Stimulated activated CD4-positive, alpha-beta T cell treated with anti-CD3 and anti-CD28 coated beads, Interleukin-15, amount 100 ng/mL, for 24 hours (primary cell): Measurements from ENCODE around the gene MAGI1.

ENCODE experiments used
- DNase-seq: peaks from one replicate; pipeline ENCODE4 v3.0.0-alpha.2; 2020

Gene MAGI1

DNA sequence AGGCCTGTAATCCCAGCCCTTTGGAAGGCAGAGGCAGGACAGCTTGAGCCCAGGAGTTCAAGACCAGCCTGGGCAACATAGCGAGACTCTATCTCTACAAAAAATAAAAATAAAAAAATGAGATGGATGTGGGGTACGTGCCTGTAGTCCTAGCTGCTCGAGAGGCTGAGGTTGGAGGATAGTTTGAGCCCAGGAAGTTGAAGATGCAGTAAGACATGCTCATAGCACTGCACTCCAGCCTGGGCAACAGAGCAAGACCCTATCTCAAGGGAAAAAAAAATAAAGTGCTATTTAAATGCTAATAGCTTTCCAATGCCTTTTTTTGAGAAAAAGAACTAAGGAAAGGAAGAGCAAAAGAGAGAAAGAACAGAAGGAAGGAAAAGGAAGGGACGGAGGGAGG is 94.5 kb downstream of the MAGI1 start:
- DNase-seq, result no peak

DNA sequence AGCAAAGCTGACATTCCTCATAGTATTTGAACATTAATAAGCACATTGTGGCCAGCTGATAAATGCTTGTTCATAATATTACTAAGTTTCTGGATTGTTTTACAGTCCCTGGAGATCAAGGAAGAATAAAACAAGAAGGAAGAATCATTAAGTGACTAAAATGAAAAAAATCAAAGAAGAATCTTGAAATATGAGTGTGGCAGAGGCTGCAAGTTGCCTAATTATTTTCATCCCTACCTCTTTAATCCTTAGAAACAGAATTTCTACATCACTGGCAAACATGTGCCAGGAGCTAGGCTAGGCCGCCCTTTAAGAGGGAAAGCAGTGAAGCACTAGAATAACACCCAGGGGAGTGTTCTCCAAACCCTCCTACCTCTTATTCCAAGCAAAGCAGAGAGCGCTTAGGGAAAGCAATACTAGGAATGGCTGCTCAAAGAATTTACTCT is 98.9 kb downstream of the MAGI1 start:
- no peak for DNase-seq

DNA sequence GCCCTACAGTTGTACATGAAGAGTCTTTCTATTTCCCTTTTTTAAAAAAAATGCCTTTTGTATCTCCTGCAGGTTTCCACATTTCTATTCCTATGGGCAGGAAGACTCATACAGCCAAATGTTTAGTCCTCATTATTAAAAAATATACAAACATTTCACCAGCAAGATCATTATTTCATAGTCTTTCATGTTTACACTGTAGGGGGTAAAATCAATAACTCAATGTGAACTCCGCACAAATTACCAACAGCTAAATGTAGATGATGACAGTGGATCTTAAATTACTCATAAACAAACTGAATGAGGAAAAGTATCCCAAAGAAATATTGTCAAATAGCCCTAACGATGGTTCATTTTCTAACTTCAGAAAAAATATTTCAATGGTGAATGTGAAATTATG is 99.5 kb downstream of the MAGI1 start:
- no peak for DNase-seq

DNA sequence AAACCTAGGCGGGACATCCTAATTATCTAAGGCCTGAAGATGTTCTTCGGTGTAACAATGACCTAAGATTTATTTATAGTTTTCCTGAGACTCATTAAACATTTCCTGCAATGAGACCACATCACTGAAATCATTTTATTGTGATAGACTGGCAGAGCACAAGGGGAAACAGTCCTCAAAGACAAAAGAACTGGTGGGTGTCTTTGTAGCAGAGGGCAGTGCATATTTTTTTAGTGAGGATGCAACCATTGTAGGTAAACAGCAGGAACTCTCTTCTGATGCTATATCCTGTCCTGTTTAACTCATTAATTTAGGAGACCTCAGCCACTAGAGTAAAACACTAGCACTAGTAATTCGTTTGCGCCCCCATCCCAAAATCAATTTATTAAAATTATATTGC is 100.0 kb downstream of the MAGI1 start:
- DNase-seq, result no peak

DNA sequence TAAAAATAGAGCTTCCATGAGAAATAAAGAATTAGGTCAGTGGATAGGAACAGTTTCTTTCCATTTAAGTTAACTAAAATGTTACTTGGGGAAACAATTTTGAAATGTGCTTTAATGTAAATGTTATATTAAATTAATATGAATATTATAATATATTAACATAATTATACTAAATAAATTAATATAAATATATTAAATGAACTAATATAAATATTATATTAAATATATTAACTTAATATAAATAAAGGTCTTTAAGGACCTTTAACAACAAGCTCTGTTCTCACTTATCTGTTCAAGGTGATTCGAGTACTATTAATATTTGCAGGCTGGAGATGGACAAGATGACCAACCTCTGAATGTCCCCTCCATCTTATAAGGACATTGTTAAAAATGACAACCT is 100.6 kb downstream of the MAGI1 start:
- DNase-seq, result no peak

DNA sequence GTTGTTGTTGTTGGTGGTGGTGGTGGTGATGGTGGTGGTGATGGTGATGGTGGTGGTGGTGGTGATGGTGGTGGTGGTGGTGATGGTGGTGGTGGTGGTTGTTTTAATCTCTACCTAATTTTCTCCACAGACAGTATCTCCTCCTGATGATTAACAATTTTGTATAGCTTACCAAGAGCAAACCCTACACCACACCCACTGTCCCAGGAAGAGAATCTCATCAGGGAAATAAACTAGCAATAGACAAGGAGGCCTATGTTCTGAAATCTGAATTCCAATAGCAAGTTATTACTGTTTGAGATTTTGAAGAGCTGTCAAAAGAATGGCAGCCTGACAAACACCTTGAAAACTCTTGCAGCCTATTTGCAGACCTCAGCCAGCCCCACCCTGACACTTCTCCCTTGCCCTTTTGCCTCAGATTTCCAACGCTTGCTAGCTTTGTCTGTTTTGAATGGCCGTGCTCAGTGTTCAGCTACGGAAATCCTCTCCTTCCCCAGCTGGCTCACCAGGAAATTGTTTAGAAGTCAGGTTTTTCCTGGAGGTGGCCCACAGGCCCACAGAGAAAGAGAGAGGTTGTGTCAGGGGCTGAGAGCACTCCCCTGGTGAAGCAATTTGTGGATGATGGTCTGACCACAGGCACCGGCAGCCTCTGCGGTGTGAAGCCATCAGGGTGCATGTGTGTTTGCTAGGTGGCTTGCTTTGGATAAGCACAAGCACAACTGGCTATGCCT is 101.6 kb downstream of the MAGI1 start:
- DNase-seq, result no peak

DNA sequence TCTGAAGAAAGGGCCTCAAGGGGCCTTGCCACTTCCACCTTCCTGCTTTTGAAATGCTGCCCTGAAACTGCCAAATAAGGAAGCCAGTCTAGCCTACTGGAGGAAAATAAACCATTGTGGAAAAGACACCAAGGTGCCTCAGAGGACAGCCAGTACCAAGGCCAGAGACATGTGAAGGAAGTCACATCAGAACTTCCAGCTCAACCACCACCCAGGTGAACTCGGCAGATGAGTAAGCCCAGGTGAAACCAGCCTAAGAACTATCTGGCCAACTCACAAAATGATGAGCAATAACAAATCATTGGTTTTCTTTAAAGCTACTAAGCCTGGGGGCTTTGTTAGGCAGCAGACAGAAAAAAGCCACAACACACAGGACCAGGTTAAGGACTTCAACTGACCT is 103.0 kb downstream of the MAGI1 start:
- DNase-seq, result no peak

DNA sequence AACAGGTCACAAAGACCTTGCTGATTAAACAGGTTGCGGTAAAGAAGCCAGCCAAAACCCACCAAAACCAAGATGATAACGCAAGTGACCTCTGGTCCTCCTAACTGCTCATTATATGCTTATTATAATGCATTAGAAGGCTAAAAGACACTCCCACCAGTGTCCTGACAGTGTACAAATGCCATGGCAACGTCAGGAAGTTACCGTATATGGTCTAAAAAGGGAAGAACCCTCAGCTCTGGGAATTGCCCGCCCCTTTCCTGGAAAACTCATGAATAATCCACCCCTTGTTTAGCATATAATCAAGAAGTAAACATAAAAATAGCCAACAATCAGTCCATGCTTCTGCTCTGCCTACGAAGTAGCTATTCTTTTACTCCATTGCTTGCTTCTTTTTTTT is 108.1 kb downstream of the MAGI1 start:
- DNase-seq, result no peak

DNA sequence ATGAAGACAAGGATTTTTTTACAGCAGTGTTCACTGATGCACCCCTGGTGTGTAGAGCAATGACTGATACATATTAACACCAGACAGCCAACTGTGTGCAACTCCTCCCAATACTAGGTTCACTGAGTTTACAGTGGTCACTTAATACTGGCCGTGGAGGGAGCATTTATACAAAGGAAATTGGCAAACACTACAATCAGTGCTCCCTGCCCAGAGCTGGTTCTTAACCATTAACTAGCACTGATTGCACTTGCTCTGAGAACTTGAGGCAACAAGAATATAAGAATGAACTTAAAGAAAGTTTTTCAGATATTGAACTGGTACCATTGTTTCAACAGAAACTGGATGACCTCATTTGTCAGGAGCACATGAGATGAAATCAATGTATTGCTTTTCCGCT is 110.6 kb downstream of the MAGI1 start:
- no peak for DNase-seq

DNA sequence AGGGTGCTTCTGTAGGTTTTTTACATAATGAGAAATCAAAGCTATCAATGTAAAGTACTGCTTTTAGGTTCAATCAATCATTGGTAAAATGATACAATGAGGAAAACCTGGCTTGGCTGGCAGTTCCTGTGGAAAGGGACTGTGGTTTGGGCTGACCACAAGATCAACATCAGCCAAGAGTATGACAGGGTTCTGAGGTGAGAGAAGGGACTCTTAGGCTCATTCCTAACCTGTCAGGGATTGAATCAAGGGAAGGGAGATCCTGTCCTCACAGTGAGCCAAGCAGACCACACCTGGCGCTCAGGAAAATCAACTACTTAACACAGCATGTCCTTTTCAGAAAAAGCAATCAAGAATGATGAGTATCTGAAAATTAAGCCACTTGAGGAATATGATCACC is 111.1 kb downstream of the MAGI1 start:
- no peak for DNase-seq

DNA sequence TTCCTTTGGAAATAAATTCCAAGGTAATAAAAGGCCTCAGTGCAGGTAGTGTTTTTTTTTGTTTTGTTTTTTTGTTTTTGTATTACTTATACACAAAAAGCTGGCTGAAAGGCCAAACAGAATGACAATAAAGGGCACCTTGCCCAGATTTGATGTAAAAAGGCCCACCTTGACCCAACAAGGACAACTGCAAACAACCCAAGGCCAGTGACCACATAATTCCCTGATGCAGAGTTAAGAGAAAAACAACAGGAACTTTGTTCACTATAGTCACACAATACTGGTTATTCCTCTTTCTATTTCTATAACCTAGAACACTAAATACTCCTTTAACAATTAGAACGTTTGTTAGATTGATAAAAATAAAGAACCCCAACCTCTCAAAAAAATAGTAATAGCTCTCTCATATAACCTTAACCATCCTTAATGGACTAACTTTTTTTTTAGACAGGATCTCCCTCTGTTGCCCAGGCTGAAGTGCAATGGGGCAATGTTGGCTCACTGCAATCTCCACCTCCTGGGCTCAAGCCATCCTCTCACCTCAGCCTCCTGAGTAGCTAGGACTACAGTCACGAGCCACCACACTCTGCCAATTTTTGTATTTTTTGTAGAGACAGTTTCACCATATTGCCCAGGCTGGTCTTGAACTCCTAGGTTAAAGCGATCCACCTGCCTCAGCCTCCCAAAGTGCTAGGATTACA is 113.3 kb downstream of the MAGI1 start:
- no peak for DNase-seq

DNA sequence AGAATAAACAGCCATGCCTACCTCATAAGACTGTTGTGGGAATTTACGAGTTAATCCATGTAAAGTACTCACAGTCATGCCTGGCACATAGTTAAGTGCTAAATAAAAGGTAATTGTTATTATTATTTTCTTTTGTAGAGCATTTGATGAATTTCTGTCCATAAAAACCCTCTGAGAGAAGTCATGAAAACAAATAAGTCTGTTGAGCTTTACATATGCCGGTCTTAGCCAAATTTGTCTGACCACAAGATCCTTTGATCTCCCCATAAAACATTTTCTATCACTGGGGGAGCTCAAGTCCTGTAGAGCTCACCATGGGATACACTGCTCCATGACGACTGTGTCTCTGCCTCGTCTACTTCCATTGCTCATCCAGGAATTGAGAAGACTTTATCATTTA is 114.0 kb downstream of the MAGI1 start:
- no peak for DNase-seq

DNA sequence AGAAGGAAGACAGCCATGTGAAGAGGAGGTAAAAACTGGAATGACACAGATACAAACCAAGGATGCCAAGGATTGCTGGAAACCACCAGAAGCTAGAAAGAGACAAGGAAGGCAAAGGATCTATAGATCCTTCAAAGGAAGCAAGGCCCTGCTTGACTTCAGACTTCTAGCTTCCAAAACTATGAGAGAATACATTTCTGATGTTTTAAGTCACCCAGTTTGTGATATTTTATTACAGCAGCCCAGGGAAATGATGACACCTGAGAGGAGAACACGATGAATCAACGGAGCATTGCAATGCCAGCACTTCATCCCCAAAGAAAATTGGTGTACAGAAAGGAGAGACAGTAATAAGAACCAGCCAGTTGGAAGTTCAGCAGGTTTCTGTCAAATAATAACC is 116.3 kb downstream of the MAGI1 start:
- no peak for DNase-seq

DNA sequence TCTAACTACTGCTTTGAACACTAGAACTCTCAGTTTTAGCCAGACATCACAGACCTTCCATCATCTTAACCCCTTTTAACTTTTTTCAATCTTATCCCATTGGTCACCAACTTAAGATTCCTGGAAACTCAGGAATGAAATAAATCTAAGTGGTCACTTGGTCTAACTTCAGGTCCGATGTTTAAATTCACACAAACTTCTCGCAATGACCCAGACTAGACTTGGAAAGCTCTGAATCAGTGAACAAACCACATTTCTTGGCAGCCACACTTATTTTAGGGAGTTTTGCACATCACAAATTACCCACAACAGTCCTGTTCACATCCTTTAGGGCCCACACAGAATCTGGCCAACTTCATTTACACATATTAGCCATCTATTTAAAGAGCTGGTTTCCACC is 118.9 kb downstream of the MAGI1 start:
- DNase-seq, result no peak

DNA sequence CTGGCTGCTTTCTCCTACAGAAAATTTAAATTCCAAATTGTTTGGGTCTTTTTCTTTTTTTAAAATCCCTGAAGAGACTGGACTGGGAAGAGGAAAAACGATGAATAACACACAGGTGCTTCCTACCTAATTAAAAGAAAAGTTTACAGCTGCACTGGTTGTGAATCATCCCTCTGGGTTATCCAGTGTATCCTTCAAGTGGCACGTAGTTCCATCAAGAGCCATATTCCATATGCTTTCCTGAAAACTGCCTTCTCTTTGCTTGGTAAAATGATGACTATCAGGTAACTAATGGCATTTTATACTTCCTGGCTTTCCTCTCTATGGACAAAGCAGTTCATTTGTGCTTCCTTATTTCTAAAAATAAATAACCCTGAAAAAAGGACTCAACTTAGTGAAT is 123.2 kb downstream of the MAGI1 start:
- no peak for DNase-seq

DNA sequence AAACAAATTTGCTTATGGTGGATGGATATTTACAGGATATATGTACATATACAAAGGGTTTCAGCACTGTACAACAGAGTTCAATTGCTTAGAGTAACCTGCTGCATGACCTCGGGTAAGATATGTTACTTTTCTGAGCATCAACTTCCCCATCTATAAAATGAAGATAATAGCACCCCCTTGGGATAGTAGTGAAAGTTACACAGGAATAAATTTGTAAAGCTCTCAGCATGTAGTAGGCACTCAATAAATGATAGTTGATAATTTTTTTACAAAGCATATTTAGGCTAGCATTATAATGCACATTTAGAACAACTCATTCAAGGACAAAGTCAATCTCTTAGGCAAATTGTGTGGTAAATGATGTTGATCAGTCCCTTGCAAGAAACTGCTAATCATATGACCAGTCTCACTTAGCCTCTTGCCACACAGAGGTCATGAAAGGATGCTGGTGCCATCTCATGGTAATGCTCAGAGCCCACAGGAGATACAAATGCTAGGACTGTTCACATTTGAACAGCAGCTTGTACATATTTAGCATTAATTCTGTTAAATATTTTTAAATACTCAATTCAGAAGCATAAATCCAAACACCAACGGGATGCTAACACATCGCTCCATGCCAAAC is 123.9 kb downstream of the MAGI1 start:
- DNase-seq, result no peak

DNA sequence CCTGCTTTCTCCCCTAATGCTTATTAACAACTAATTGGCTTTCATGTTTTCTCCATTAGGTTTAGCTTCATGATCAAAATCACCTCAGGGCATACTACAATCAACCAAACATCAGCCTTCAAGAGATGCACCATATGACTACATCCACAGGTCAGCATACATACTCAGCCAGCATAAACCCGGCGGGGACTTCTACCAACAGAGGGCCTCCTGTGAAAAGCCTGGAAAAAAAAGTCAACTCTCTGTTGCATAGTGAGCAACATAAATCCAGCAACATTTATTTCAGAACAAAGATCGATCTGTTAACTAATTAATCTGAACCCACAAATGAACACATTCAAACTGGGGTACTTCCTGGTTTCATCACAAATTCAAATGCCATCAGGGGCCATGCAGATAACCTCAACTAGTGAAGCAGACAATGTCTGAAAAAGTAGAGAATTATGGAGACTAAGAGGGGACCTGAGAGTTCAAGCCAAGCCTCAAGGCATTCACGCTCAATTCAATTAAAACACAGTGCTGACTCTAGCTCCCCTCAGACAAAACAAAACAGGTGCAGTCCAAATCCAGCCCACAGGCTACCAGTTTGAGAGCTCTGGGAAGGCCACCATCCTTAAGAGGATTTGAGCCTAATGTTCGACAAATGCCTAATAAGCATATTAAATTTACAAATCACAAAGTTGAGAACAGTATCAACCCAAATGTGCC is 124.5 kb downstream of the MAGI1 start:
- no peak for DNase-seq

DNA sequence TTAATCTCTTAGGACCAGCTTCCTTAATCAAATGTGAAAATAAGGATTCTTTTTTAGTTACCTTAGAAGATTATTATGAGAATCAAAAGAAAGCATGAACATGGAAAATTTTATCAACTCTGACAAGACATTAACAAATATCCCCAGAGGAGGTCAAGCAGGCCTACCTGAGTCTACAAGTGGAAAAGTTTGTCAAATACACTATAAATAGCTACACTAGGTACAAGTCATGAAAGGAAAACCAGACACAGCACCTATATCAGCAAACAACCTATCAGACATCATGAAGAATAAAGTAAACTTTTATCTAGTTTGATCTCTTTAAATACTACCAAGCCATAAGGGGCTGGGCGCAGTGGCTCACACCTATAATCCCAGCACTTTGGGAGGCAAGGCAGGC is 126.1 kb downstream of the MAGI1 start:
- DNase-seq, result no peak

DNA sequence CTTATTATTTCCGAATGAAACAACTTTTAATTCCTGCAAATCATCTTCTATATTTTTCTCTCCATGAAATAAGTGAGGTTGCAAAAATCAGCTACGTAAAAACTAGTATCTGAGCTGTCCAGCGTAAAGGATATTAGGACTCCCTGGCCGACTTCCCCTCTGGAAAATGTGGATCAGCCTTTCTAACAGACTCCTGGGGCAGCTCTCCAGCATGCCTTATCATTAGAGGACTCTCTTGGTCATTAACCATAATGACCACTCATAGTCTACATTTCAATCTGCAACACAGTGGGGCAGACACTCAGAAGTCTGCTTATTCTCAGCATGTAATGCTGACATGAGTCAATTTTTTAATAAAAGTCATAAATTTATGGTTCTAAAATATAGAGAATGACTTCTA is 130.1 kb downstream of the MAGI1 start:
- DNase-seq, result no peak

DNA sequence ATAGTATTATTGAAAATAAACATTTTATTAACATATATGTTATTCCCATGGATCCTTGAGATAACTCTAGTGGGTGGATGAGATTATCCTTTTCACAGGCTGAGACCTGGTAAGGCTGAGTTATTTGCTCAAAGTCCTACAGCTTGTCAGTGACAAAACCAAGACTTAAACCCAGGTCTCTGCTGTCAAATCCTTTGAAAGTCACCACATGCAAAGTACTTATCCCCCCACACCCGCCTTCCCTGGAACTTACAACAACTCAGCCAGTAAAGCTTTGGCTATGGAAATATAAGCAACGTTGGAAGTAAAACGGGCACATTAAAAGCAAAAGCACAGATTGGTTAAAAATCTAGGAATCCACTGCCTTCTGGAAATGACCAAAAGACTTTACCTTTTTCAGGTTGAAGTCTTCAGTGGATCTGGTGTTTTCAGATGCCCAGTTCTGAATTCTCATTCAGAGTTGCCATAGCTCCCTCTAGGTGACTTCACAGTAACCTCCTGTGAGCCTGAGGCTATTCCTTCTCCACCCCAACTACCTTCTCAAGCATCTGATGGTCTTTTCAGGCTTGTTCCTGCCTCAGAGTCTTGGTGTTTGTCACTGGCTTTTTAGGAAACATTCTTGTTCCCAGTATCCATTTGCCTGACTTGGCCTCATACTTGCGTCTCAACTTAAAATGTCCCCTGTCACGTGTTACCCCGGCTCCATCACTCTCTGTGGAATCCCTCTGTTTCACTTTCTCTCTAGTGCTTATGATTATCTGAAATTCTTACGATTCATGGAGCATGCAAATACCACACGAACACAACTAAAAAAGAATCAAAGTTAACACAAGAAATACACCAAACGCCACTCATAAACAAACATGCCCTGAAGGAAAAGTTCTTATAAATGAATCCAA is 131.2 kb downstream of the MAGI1 start:
- no peak for DNase-seq

DNA sequence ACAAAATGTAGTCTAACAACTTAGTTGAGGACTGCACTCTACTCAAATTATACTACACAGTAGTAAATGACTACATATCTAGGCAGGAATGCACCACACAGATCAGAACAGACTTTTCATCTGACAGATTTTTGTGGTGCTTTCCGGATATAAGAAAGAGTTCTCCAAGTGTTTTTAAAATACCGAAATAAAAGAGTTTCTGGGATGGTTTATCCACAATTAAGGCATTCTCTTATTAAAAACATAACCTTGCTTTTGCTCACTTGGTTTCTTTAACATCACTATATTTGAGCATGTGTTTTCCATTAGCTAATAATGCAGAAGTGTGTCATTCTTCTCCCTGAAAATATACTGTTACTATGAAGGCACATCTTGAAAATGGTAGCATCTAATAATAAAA is 132.9 kb downstream of the MAGI1 start:
- no peak for DNase-seq

DNA sequence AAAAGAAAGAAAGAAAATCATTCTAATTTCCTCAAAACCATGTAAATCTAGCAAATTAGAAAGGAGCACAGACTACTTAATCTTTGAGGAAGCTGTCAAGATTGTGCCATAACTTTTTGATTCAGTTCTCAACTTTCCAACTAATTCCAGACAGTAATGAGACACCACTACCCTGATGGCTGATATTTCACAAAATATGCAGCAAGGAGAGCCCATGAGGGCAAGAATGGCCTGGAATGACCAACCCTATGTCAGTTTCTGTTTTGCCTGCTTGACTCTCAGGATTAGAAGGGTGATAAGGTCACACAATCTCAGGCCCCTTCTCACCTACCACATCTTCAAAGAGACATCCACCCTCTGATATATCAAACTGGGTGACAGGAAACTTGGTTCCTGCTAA is 134.7 kb downstream of the MAGI1 start:
- DNase-seq, result no peak
